GM19372 (cell line): ENCODE measurements around the gene EPAS1.

Experiments
- ATAC-seq: cut with Tn5 transposase; IDR thresholded peaks from one replicate; pipeline ENCODE4 v1.9.1; 2021; ENCODE audit warnings: mild to moderate bottlenecking, low read depth, moderate library complexity; ENCODE audit not compliant: unreplicated experiment

The EPAS1 gene

DNA sequence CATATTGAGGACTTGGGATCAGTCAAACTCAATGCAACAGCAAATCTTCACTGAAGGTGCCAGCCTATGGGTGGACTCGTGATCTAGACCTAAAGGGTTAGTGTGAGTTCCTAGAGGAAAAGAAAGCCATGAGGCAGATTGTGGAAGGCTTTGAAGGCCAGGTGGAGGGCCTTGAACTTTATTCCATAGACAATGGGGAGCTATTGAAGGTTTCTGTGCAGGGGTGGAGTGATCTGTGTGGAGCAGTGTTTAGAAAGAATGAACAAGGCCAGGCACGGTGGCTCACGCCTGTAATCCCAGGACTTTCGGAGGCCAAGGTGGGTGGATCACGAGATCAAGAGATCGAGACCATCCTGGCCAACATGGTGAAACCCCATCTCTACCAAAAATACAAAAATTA, 61.5 kb downstream of the EPAS1 start:
- no peak for ATAC-seq

DNA sequence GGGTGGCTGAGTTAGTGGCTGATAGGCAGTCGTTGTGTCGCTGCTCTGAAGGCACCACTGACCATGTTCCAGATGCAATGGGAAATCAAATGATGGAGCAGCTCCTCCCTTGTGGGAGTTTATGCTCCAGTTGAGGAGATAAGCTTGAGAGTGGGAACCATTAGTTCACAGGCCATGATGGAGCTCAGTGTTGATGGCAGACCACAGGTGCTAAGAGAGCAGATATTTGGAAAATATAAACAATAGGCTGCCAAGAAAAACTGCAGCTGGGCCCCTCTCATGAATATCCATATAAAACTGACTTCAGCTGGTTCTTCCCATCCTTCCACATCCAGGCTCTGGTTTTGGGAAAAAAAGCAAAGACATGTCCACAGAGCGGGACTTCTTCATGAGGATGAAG, 63.1 kb downstream of the EPAS1 start:
- no peak for ATAC-seq

- ATAC-seq: no peak
These were observed 64.9 kb downstream of the EPAS1 start for GRCh38 chr2:46361920-46362666.

GRCh38 chr2:46362667-46363012, 65.4 kb downstream of the EPAS1 start:
- ATAC-seq: no peak

- ATAC-seq: no peak
These were observed 66.4 kb downstream of the EPAS1 start for GRCh38 chr2:46363535-46364170.

DNA sequence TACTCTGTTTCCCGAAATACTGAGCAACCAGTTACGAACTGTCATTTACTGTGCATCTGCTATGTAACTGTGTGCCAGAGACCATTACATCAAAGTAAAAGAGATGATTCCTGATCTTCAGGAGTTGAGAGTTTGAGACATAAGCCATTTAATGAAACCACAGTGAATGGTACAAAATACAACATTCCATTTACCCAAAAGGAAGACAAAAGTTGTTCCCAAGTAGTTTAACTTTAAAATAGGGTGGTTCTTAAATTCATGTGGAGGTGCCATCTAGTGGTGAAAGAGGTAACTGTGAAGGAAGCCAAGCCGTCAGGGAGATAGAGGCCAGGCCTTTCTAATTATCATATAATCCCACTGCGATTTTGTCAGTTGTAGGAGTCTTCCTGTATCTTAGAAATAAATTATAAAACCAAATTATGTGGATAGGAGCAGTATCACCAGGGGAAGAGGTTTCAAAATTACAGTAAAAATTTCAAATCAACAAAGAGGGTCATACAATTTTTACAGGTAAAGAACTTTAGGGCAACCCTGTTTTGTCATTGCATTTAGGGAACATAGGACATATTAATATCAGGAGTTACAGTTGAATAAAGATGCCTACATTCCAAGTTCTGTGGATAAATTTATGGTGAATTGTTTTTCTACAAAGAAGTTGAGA, 67.7 kb downstream of the EPAS1 start:
- ATAC-seq: no peak

DNA sequence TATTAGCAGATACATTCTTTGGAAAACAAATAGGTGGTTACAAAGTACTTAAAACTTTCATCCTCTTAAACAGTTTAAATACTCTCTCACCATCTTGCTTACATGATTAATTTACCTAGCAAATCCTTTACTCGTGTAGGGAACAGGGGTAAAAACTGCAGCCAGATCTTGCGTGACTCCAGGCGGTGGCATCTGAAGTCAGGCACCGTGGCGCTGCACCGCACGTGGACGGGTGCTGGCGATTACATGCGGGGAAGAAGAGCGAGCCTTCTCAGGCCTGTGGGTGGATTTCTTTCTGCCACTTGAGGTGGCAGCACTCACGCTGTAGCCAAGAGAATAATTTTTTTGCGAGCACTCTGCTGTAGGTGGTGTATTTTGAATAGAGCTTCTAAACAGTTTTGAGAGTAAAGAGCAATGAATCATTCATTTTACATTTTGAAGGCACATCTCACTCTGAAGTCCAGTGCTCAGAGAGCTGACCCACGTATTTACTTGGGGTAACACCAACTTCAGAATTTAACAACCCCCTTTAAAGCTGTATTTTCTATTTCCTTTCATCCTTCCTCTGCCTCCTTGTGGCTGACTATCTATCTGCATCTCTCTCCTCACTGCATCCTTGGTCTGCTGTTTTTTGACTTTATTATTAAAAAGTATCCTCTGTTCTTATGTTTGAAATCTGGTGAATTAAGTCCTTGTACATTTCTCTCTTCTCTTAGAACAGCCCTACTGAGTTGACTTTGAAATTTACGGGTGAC, 68.9 kb downstream of the EPAS1 start:
- ATAC-seq: no peak

DNA sequence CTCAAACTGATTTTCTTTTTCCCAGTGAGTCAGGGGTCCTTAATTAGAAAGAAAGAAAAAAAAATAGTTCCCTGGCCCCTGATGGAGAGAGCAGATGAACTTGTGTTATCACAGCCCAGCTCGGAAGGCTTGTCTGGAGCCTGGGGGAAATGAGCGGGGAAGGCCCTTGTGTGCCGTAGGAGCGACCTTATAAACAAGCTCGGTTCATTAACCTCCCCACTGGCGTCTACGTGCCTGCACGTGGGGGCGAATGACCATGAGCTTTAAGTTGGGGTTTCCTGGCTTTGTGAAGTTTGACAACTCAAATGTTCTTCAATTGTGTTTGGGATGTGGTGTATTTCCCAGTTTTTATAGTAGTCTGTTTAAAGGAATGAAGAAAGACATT, 69.5 kb downstream of the EPAS1 start:
- no peak for ATAC-seq

DNA sequence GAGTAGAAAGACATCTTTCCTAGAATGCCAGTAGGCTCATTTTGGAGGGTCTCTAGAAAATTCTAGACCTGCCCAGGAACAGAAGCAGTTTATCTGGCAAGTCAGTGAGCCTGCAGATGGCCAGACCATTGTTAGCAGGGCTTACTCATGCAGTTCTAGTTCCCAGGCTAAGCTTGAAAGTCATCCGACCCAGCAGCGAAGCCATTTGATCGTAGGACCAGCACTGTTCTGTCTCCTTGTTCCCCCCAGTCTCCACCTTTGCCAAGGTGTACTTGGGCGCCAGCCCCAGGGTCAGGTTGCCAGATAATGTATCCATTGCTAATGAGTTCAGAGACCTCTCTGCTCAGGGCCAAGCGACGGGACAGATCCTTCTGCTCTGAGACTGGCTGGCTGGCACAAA, 70.1 kb downstream of the EPAS1 start:
- no peak for ATAC-seq

- ATAC-seq: no peak
These were observed 71.2 kb downstream of the EPAS1 start for GRCh38 chr2:46368401-46368800.

- ATAC-seq: no peak
These were observed 72.6 kb downstream of the EPAS1 start for GRCh38 chr2:46369783-46370182.

DNA sequence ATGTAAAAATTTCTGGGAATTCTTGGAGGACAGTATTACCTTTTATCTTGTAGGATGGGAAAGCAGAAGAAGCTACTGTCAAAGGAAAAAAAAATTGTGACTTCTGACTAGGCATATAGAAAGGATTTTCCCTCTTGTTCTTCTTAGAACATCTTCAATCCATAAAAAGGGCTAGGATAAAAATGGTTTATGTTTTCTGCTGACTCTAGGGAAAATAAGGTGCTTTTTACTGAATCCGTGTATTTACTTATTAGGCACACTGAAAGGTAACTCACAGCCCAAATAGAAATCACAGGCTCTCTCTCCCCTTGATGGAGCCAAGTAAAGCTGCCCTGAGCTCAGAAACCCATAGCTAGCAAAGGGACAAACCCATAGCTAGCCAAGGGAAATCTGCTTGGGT, 74.6 kb downstream of the EPAS1 start:
- no peak for ATAC-seq

DNA sequence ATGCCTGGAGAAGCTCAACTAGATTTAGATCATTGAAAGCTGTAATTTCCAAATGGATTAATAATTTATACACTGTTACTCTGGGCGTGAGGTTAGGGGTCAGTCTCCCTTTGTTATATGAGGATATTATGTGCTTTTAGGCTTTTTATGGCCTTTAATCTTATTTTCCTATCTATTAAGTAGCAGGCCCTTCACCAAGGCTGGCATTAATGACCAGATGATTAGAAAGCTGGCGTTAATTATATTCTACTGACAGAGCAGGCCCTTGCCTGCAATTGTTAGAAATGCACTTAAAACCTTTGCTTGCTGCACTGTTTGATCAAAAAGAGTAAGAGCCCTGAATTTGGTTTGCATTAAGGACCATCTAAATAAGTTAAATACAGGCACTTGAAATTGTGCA, 75.3 kb downstream of the EPAS1 start:
- ATAC-seq: no peak

- no peak for ATAC-seq
These were observed 76.0 kb downstream of the EPAS1 start for GRCh38 chr2:46373238-46373637.

DNA sequence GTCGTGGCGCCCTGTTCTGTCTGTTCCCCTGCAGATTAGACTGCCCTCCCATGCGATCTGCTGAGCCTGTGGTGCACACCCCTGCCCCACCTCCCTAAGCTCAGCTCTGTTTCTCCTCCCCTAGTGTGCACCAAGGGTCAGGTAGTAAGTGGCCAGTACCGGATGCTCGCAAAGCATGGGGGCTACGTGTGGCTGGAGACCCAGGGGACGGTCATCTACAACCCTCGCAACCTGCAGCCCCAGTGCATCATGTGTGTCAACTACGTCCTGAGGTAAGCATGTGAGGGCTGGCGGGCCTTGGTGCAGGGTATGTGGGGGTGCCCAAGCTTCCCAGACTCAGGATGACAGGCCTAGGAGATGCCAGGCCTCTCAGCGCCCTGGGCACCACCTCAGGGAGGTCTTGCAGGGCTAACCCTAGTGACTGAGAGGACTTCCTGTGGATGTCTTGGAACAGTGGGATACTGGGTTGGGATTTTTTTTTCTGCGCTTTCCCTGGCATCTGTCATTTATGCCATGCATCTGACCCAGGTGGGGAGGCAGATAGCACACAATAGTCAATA, 78.4 kb downstream of the EPAS1 start:
- ATAC-seq: no peak

- ATAC-seq: no peak
These were observed 79.4 kb downstream of the EPAS1 start for GRCh38 chr2:46376586-46376985.

DNA sequence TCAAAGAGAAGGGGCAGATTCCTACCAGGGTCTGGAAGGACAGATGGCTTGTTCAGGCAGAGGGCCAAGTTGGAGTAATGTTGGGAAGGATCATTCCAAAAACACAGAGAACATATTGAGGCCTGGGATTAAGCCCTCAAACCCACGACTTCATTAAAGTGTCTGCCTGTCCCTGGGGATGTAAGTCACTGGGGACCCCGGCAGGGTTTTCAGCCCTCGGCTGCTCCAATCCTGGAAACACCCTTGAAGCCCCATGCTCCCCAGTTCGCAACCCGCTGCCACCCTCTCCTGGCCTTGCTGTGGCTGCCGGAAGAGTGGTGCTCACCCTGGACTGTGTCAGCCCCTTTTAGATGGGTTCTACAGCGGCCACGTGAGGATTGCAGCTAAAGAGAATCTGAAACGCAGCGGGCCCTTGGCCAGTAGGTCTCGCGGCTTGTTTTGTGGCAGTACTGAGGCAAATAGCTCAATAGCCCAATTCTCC, 79.9 kb downstream of the EPAS1 start:
- ATAC-seq: no peak

DNA sequence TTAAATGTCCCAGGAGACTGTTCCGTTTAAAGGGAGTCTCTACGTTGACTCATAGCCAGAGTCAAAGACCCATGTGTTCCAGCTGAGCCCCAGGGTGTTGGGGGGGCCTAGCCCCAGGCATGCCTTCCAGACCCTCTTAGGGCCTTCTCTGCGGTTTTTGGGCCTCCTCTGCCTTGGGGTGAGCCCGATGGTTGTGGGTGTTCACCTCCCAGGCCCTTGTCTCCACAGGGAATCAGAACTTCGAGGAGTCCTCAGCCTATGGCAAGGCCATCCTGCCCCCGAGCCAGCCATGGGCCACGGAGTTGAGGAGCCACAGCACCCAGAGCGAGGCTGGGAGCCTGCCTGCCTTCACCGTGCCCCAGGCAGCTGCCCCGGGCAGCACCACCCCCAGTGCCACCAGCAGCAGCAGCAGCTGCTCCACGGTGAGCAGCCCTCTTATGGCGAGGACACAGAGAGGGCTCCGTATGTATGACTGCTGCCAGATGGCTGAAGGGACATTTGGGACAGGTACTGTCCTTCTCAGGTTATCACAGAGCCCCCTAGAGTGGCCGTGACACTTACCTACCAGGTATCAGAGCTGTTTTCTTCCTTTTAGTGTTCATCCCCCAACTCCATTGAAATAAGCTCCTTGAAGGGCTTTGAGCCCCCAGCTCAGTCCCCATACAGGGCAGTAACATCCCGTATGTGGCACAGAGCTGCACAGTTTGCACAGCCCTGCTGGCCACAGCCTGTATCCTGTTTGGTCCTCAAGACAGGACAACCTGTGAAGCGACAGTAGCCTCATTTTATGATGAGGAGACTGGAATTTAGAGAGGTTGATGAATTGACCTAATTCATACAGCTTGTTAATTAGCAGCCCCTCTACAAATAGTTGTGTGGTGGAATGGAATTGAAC, 80.7 kb downstream of the EPAS1 start:
- no peak for ATAC-seq

DNA sequence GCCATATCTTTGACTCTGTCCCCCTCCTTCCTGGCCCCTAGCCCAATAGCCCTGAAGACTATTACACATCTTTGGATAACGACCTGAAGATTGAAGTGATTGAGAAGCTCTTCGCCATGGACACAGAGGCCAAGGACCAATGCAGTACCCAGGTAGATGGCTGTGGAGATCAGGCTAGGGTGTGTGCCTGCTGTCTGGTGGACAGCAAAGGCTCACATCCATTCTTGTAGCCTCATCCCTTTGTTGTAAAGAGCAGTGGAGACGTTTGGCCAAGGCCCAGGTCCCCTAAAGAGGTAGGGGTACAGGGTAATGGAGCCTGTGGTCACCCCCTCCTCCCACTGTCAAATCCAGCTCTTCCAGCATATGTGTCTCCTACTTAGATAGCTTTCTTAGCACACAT, 81.4 kb downstream of the EPAS1 start:
- no peak for ATAC-seq
